Measurements from ENCODE around the gene AFAP1L1. TPM values are rescaled to one million over a fixed set of nuclear protein-coding genes. Genes with fewer than 3 reads are reported as not detected.

AFAP1L1 gene
- 9.6 TPM in 2 replicates for total RNA-seq

GRCh38 chr5:149271716-149272563, at the start of gene AFAP1L1:
AFAP1L1 (plus strand) TSS chr5:149271859; CDS start chr5:149271969, 110 bp downstream.

GRCh38 chr5:149345147-149345891, 73.7 kb downstream of the AFAP1L1 start, which contains the start of gene GRPEL2:
GRPEL2 (plus strand) TSS chr5:149345499; CDS start chr5:149345540, 41 bp downstream.

GRCh38 chr5:149357370-149358293, 86.0 kb downstream of the AFAP1L1 start, which contains the start of gene PCYOX1L:
PCYOX1L (plus strand) TSS chr5:149358046; CDS start chr5:149358069, 23 bp downstream.

GRCh38 chr5:149379177-149379761, 107.6 kb downstream of the AFAP1L1 start, which contains the start of gene IL17B:
IL17B (minus strand) TSS chr5:149379292; CDS start chr5:149379225, 67 bp downstream.

Other genes with a start within 250 kb of the AFAP1L1 start
- 3.9 and 4.4 TPM in 2 replicates for gene SH3TC2, start 208.8 kb upstream of the AFAP1L1 start, total RNA-seq
- gene ABLIM3, start 130.4 kb upstream of the AFAP1L1 start, total RNA-seq: 22.8 and 26.5 TPM in 2 replicates
- 15.8 and 27.0 TPM in 2 replicates for gene GRPEL2, start 73.6 kb downstream of the AFAP1L1 start, total RNA-seq
- 8.2 and 9.6 TPM in 2 replicates for gene PCYOX1L, start 86.2 kb downstream of the AFAP1L1 start, total RNA-seq
- 0.28 and 0.38 TPM in 2 replicates for gene IL17B, start 107.4 kb downstream of the AFAP1L1 start, total RNA-seq